Neuron (in vitro differentiated cells): Measurements from ENCODE around the gene TGM6.

ENCODE experiments used
- H2AFZ ChIP-seq: one replicate; pipeline ENCODE4 v1.6.1; 2013; ENCODE audit warnings: low read depth, mild to moderate bottlenecking, inconsistent platforms, low read length, moderate library complexity
- H3K27me3 ChIP-seq: one replicate; pipeline ENCODE4 v1.6.1; 2013; ENCODE audit warnings: low read length; ENCODE audit not compliant: insufficient read depth
- H3K36me3 ChIP-seq: one replicate; pipeline ENCODE4 v1.6.1; 2013; ENCODE audit warnings: low read length; ENCODE audit not compliant: insufficient read depth
- H3K4me1 ChIP-seq: one replicate; pipeline ENCODE4 v1.6.1; 2013; ENCODE audit warnings: low read length; ENCODE audit not compliant: insufficient read depth
- H3K4me3 ChIP-seq: 2 replicates; pipeline ENCODE4 v1.5.1; 2013; ENCODE audit warnings: mild to moderate bottlenecking, low read length, moderate library complexity
- H3K9me3 ChIP-seq: one replicate; pipeline ENCODE4 v1.6.1; 2013; ENCODE audit warnings: low read length

Gene TGM6

DNA sequence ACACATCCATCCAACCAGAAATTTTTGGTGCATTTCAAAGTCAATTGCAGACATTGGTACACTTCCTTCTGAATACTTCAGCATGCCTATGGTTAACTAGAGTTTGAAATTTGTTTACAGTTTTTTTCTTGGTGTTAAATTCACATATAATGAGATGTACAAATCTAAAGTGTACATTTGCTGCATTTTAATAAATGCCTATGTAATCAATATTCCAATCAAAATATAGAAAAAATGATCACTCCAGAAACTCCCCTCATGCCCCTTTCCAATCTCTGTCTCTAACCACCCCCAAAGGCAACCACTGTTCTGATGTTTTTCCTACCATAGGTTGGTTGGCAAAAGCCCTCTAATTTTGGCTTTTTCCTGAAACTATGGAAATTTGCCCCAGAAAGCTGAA is 7.6 kb upstream of the TGM6 start:
- no peaks in the 10 kb centered on the region for H3K9me3 ChIP-seq
- no peaks in the 10 kb centered on the region for H3K27me3 ChIP-seq
- no peak overlapping the region for H3K4me3 ChIP-seq
- H2AFZ ChIP-seq: no peak overlapping the region
- H3K4me1 ChIP-seq: no peaks in the 10 kb centered on the region
- no peaks in the 10 kb centered on the region for H3K36me3 ChIP-seq

DNA sequence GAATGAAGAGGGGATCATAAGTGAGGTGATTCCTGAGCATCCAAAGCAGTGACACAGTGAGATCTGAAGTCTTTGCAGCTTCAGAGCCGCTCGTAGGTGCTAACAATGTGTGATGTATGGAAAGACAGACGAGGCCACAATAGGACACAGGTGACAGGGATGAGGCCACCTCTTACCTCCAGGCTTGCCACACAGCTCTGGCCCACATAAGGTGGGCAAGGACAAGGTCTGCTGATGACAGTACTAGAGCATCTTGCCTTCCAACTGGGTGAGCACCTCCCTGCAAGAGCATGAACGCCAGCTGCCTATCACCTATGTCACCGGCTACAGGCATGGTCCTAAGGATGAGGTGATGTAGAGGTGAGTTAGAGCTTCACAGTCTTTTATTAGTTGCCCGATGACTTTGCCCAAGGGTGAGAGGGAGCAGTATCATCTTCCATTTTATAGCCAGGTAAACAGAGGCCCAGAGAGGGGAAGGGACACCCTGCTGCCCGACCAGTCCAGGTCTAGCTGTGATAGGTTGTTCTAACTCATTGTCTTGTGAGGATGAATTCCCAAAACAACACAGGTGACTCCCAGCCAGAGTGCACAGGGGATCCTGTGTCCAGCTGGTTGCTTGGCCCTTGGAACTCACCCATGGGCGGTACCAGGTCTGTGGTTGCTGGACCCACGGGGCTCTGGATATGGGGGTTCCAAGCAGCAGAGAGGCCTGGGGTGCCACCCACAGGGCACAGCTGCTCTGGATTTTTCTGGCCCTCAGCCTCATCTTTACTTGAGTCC is 6.2 kb upstream of the TGM6 start:
- Histone ChIP-seq H3K36me3 (no peaks in the 10 kb centered on the region), H3K27me3 (no peaks in the 10 kb centered on the region), H3K4me3 (no peak overlapping the region), H3K9me3 (no peaks in the 10 kb centered on the region), H2AFZ (no peak overlapping the region), H3K4me1 (no peaks in the 10 kb centered on the region)

DNA sequence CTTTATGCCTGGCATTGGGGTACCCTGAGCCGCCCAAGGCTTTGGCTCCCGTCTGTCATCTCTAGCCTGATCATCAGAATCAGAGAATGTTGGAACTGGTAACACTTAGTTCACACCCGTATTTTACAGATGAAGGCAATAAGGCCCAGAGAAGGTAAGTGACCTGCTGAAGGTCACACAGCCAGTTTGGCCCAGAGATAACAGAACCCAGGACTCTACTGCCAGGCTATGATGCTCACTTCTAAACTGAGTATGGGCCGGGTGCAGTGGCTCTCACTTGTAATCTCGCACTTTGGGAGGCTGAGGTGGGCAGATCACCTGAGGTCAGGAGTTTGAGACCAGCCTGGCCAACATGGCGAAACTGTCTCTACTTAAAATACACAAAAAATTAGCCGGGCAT is 1.8 kb upstream of the TGM6 start:
- H3K4me3 ChIP-seq: no peak overlapping the region
- H3K9me3 ChIP-seq: no peaks in the 10 kb centered on the region
- no peaks in the 10 kb centered on the region for H3K27me3 ChIP-seq
- no peaks in the 10 kb centered on the region for H3K36me3 ChIP-seq
- no peaks in the 10 kb centered on the region for H3K4me1 ChIP-seq
- no peak overlapping the region for H2AFZ ChIP-seq

DNA sequence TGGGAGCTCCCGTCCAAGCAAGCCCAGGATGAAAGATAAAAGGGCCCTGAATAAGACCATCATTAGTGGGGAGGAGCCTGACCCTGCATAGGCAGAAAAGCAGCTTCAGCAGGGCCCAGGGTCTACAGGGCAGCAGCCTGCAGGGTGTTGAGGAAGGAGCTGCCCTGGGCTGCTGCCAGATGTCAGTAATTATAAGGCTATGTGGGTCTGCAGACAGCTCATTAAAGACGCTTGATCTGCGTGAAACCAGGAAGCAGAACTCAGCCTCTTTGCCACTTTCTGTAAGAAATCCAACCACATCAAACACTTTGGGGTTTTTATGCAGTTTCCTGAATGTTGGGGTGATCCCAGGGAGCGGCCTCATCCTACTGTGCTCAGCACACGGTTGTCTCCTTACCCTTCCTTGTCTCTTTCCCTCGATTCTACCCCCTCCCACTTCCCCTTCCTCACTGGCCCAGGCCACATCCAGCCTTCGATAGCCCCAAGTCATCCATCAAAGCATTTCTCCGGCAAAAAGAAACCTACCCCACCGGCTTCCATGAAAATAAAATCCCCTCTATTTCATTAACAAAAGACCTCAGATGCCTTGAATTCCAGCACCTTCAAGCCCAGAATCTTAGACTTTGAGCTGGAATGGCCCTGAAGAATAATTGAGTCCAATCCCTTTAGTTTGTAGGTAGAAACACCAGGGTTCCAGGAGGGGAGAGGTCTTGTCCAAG is 1.0 kb upstream of the TGM6 start:
- Histone ChIP-seq H3K4me3 (no peak overlapping the region), H3K36me3 (no peaks in the 10 kb centered on the region), H2AFZ (no peak overlapping the region), H3K4me1 (no peaks in the 10 kb centered on the region), H3K9me3 (no peaks in the 10 kb centered on the region), H3K27me3 (no peaks in the 10 kb centered on the region)

GRCh38 chr20:2381303-2381702 is 602 bp downstream of the TGM6 start:
- Histone ChIP-seq H2AFZ (no peak overlapping the region), H3K36me3 (no peaks in the 10 kb centered on the region)

DNA sequence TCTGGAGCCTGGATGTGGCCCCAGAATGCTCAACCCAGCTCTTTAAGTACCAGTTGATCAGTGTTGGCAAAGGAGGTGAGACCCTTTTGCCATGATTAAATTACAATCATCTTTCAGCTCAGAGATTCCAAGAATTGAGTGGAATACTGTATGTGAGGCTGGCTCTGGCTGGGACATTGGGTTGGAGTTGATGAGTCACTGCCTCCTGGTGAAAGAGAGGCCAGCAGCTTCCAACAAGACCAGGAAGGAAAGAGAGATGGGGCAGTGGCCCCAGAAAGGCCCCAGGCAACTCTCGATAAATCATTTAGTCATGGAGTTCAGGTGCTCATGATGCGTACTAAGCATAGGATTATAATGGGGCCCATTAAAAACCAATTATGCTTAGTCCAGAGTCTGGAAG is 2.1 kb downstream of the TGM6 start:
- no peaks in the 10 kb centered on the region for H3K36me3 ChIP-seq
- H3K4me1 ChIP-seq: no peaks in the 10 kb centered on the region
- H2AFZ ChIP-seq: no peak overlapping the region
- no peaks in the 10 kb centered on the region for H3K9me3 ChIP-seq
- no peak overlapping the region for H3K4me3 ChIP-seq
- H3K27me3 ChIP-seq: no peaks in the 10 kb centered on the region

More at GRCh38 chr20:2381303-2381702, 602 bp downstream of the TGM6 start:
- Histone ChIP-seq H3K4me1 (no peaks in the 10 kb centered on the region), H3K4me3 (no peak overlapping the region), H3K27me3 (no peaks in the 10 kb centered on the region), H3K9me3 (no peaks in the 10 kb centered on the region)

DNA sequence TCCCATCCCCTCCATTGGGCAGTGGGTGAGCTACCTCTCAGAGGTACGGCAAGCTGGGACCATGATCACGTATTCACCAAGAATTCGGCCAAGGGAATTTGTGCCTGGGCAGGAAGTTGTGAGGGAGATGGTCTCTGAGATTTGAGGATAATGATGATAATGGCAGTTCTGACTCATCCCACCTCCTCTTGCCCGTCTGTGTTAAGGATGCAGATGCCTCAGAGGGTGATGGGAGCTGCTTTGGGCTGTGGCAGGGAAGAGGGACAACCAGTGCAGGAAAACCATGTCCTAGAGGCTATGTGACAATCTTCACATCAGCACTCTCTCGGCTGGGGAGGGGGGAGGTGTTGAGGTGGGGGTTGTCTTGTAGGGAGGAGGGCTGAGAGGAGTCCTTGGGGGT is 4.3 kb downstream of the TGM6 start:
- no peaks in the 10 kb centered on the region for H3K9me3 ChIP-seq
- no peak overlapping the region for H3K4me3 ChIP-seq
- no peaks in the 10 kb centered on the region for H3K36me3 ChIP-seq
- H3K4me1 ChIP-seq: no peaks in the 10 kb centered on the region
- H2AFZ ChIP-seq: no peak overlapping the region
- H3K27me3 ChIP-seq: no peaks in the 10 kb centered on the region

- Histone ChIP-seq H3K36me3 (no peaks in the 10 kb centered on the region), H3K9me3 (no peaks in the 10 kb centered on the region), H3K4me3 (no peak overlapping the region), H2AFZ (no peak overlapping the region), H3K27me3 (no peaks in the 10 kb centered on the region), H3K4me1 (no peaks in the 10 kb centered on the region)
Measured at GRCh38 chr20:2385496-2385895, 4.8 kb downstream of the TGM6 start.

- Histone ChIP-seq H3K4me3 (no peak overlapping the region), H3K36me3 (no peaks in the 10 kb centered on the region), H3K27me3 (no peaks in the 10 kb centered on the region), H2AFZ (no peak overlapping the region), H3K9me3 (no peaks in the 10 kb centered on the region), H3K4me1 (no peaks in the 10 kb centered on the region)
Measured at GRCh38 chr20:2386516-2387179, 5.9 kb downstream of the TGM6 start.

- H3K4me1 ChIP-seq: no peaks in the 10 kb centered on the region
- no peak overlapping the region for H3K4me3 ChIP-seq
- no peaks in the 10 kb centered on the region for H3K9me3 ChIP-seq
- H3K36me3 ChIP-seq: no peaks in the 10 kb centered on the region
- peaks cover 2% of the 10 kb centered on the region for H3K27me3 ChIP-seq
- H2AFZ ChIP-seq: no peak overlapping the region
Measured at GRCh38 chr20:2387180-2387577, 6.5 kb downstream of the TGM6 start.

DNA sequence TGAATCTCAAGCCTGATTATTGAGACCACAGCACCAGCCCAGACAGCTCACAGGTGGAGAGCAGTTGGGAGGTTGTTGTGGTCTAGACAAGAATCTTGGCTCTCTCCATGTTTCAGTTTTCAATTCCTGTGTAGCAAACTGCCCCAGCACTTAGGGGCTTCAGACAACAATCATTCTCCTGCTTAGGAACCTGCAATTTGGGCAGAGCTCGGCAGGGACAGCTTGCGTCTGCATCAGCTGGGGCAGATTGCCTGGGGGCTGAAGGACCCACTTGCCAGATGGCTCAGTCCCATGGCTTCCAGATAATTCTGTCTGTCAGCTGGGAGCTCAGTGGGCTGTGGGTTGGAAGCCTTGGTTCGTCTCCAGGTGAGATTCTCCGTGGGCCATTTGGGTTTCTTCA is 6.9 kb downstream of the TGM6 start:
- no peaks in the 10 kb centered on the region for H3K9me3 ChIP-seq
- H3K4me1 ChIP-seq: no peaks in the 10 kb centered on the region
- H3K36me3 ChIP-seq: no peaks in the 10 kb centered on the region
- H3K4me3 ChIP-seq: no peak overlapping the region
- no peak overlapping the region for H2AFZ ChIP-seq
- peaks cover 2% of the 10 kb centered on the region for H3K27me3 ChIP-seq

- H3K9me3 ChIP-seq: no peaks in the 10 kb centered on the region
- H3K4me3 ChIP-seq: no peak overlapping the region
- H3K27me3 ChIP-seq: peaks cover 2% of the 10 kb centered on the region
- H3K36me3 ChIP-seq: no peaks in the 10 kb centered on the region
- no peak overlapping the region for H2AFZ ChIP-seq
- H3K4me1 ChIP-seq: no peaks in the 10 kb centered on the region
Measured at GRCh38 chr20:2390951-2391675, 10.4 kb downstream of the TGM6 start.
